ENCODE data around the gene RGS12. TPM values are rescaled to one million over a fixed set of nuclear protein-coding genes. Genes with fewer than 3 reads are reported as not detected.

RGS12 gene
- total RNA-seq, 5 donors from 2014 or later (not counting 1 experiment from before 2014, with no cell fraction given) = 6.4 to 15.3 (median 10.5) TPM

DNA sequence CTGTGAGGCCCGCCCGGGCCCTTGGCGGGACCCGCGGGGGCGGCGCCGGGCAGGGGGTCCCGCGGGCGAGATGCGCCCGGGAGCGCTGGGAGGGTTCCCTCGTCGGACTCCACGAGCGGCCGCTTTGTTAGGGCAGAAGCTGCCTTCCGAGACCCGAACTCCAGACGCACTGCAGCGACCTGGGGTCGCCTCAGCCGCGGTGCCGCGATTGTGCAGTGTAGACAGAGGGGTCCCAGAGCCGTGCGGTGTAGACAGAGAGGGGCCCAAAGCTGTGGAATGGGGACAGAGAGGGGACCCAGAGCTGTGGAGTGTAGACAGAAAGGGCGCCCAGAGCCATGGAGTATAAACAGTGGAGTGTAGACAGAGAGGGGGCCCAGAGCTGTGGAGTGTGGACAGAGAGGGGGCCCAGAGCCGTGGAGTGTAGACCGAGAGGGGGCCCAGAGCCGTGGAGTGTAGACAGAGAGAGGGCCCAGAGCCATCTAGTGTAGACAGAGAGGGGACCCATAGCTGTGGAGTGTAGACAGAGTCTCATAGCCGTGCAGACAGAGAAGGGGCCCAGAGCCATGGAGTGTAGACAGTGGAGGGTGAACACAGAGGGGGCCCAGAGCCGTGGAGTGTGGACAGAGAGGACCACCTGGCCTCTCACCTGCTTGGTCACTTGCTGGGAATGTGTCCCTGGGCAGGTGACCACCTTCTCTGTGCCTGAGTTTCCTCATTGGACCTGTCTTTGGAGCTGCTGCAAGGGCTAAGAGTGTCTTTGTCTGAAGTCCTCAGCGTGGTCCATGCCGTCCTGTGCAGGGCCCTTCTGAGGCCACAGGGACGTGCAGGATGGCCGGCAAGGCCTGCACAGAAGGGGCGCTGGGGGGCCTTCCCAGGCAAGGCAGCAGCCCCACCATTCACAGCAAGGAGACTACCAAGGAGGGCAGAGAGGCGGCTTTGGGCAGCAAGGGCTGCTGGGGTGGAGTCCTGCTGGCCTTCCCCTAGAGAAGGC, 875 bp downstream of the RGS12 start:
- ChIA-PET CTCF (no interaction called here), POLR2A (no interaction called here)
- WGBS (ENCODE audit: insufficient coverage) = 26% methylated on average over 40 of the region's 42 CpGs
- Mint-ChIP-seq H3K4me1 (peaks cover 12 to 43% (median 18%) of the 10 kb centered on the region in 3 donors), H3K36me3 (no peaks in the 10 kb centered on the region), H3K27ac (peak overlapping the region; percentile 58 to 73), H3K27me3 (peaks cover 7 to 9% of the 10 kb centered on the region in 2 donors), H3K4me3 (peak overlapping the region; percentile 69 to 77 (median 71)), H3K9me3 (peaks cover 0 to 9% (median 4%) of the 10 kb centered on the region in 3 donors)
- ATAC-seq (replicated peaks in 1 of 4) (peak in 2 of 4 experiments; percentile 1 to 2), DNase-seq (peak in 4 of 35 experiments; percentile 19 to 36 (median 28))
- H3K4me1 ChIP-seq (ENCODE audit: control insufficient read depth in 1 of 2, extremely low read depth in 1 of 2, insufficient read depth in 2 of 2, low read length in 2 of 2) = peaks cover 5 to 24% of the 10 kb centered on the region in 2 experiments
- peaks cover 0 to 23% of the 10 kb centered on the region in 2 experiments for H3K27me3 ChIP-seq (replicated peaks in 1 of 2; ENCODE audit: control insufficient read depth in 2 of 2, extremely low read depth in 1 of 2, insufficient read depth in 2 of 2, low read length in 1 of 2)
- H3K9me3 ChIP-seq = no peaks in the 10 kb centered on the region
- peak overlapping the region; percentile 42 to 72 for H3K4me3 ChIP-seq (ENCODE audit: control insufficient read depth in 1 of 2, extremely low read depth in 1 of 2, low read length in 1 of 2)
- no peak overlapping the region for H3K27ac ChIP-seq (ENCODE audit: low read length)
- no peaks in the 10 kb centered on the region for H3K36me3 ChIP-seq (ENCODE audit: control insufficient read depth in 2 of 2, extremely low read depth in 1 of 2, insufficient read depth in 1 of 2, low read length in 1 of 2)

DNA sequence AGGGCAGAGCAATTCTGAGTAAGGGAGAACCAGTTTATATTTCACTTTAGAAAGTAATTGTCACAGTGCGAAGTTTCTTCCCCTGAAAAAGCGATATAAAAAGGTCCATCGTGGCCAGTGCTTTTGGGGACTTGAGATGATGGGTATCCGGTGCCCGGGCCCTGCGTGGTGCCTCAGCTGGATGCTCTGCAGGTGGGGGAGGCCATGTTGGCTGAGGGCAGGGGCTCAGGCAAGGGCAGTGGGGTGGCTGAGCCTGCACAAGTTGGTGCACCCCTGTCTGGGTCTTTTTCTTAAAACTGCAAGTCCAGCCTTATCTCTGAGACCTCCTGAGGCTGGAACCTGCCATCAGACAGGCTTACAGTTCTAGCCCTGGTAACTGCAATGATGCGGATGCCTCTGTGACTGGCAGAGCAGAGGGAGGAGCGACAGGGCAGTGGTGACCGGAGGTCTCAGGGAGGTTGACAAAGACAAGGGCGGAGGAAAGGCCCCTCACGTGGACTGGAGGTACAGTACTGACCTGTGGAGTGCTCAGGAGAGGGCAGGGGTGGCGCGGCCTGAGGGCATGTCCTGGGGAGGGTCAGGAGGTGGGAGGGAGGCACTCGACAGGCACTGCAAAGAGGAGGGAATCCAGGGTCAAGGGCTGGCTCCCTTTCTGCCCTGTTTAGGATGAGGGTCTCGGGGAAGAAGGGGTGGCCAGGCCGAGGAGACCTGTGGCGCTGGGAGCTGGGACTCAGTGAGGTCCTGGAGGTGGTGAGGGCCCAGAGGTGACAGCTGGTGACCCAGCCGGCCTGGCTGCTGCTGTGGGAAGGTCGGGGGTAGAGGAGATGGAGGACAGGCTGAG, 1.8 kb downstream of the RGS12 start:
- peak overlapping the region; percentile 15 to 22 for H3K27ac Mint-ChIP-seq

DNA sequence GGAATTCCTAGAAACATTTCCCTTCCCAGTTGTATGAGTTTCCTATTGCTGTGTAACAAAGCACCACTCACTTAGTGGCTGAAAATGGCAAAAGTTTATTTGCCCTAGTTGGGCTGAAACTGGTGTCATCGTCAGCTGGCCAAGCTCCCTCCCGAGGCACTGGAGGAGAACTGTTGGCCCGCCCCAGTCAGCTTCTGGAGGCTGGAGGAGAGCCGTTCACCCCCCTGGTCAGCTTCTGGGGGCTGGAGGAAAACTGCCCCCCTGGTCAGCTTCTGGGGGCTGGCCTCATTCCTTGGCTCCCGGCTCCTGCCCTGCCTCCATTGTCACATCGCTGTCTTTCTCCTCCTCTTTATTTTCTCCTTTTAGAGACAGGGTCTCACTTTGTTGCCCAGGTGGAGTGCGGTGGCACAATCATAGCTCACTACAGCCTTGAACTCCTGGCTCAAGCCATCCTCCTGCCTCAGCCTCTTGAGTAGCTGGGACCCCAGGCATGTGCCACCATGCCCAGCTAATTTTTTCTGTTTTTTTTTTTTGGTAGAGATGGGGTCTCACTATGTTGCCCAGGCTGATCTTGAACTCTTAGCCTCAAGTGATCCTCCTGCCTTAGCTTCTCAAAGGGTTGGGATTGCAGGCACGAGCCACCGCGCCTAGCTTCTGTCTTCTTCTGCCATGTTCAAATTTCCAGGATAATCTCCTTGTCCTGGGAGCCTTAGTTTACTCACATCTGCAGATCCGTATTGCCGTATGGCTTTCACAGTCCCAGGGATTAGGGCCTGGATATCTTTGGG, 3.2 kb downstream of the RGS12 start:
- H3K27ac Mint-ChIP-seq = no peak overlapping the region
- peaks cover 0 to 10% of the 10 kb centered on the region in 2 experiments for H3K27me3 ChIP-seq (replicated peaks in 1 of 2; ENCODE audit: control insufficient read depth in 2 of 2, extremely low read depth in 1 of 2, insufficient read depth in 2 of 2, low read length in 1 of 2)
- ATAC-seq (replicated peaks in 1 of 4) (no peak), DNase-seq (peak in 1 of 35 experiments; percentile 9)
- H3K36me3 ChIP-seq (ENCODE audit: control insufficient read depth in 2 of 2, extremely low read depth in 1 of 2, insufficient read depth in 1 of 2, low read length in 1 of 2) = no peaks in the 10 kb centered on the region
- H3K9me3 ChIP-seq = no peaks in the 10 kb centered on the region
- CTCF ChIA-PET = interaction anchor here in 1 of 2 donors (0.6 to 0.7 kb wide), 2 partner anchors 33 to 215 kb away, joined by 3 to 5 read pairs; no protein-coding TSS in a partner anchor
- H3K4me3 Mint-ChIP-seq = no peak overlapping the region
- POLR2A ChIA-PET = interaction anchor here (0.6 to 0.7 kb wide), 2 partner anchors 28 to 1433 kb away, joined by 3 to 5 read pairs; no protein-coding TSS in a partner anchor
- H3K9me3 Mint-ChIP-seq = peaks cover 0 to 9% (median 4%) of the 10 kb centered on the region in 3 donors
- H3K4me3 ChIP-seq (ENCODE audit: control insufficient read depth in 1 of 2, extremely low read depth in 1 of 2, low read length in 1 of 2) = no peak overlapping the region
- 88% methylated on average over 9 of the region's 12 CpGs for WGBS (ENCODE audit: insufficient coverage)
- H3K4me1 ChIP-seq (ENCODE audit: control insufficient read depth in 1 of 2, extremely low read depth in 1 of 2, insufficient read depth in 2 of 2, low read length in 2 of 2) = peaks cover 12 to 38% of the 10 kb centered on the region in 2 experiments
- no peaks in the 10 kb centered on the region for H3K36me3 Mint-ChIP-seq
- H3K4me1 Mint-ChIP-seq = peaks cover 28 to 55% (median 28%) of the 10 kb centered on the region in 3 donors
- peaks cover 0 to 3% of the 10 kb centered on the region in 2 donors for H3K27me3 Mint-ChIP-seq
- no peak overlapping the region for H3K27ac ChIP-seq (ENCODE audit: low read length)

More for the DNA sequence above, 1.8 kb downstream of the RGS12 start:
- Histone ChIP-seq H3K4me3 (ENCODE audit: control insufficient read depth in 1 of 2, extremely low read depth in 1 of 2, low read length in 1 of 2) (peak overlapping the region in 1 of 2 donors; percentile 72), H3K4me1 (ENCODE audit: control insufficient read depth in 1 of 2, extremely low read depth in 1 of 2, insufficient read depth in 2 of 2, low read length in 2 of 2) (peaks cover 7 to 26% of the 10 kb centered on the region in 2 experiments), H3K36me3 (ENCODE audit: control insufficient read depth in 2 of 2, extremely low read depth in 1 of 2, insufficient read depth in 1 of 2, low read length in 1 of 2) (no peaks in the 10 kb centered on the region), H3K9me3 (no peaks in the 10 kb centered on the region), H3K27ac (ENCODE audit: low read length) (no peak overlapping the region), H3K27me3 (replicated peaks in 1 of 2; ENCODE audit: control insufficient read depth in 2 of 2, extremely low read depth in 1 of 2, insufficient read depth in 2 of 2, low read length in 1 of 2) (peaks cover 0 to 18% of the 10 kb centered on the region in 2 experiments)
- ATAC-seq (replicated peaks in 1 of 4) = no peak
- peak in 1 of 35 experiments; percentile 22 for DNase-seq
- Mint-ChIP-seq H3K4me1 (peaks cover 18 to 53% (median 23%) of the 10 kb centered on the region in 3 donors), H3K4me3 (peak overlapping the region; percentile 8 to 71 (median 29)), H3K36me3 (no peaks in the 10 kb centered on the region), H3K9me3 (peaks cover 0 to 9% (median 4%) of the 10 kb centered on the region in 3 donors), H3K27me3 (peaks cover 3 to 5% of the 10 kb centered on the region in 2 donors)
- WGBS (ENCODE audit: insufficient coverage) = 97% methylated on average over 19 of the region's 19 CpGs
- POLR2A ChIA-PET = no interaction called here
- CTCF ChIA-PET = no interaction called here

GRCh38 chr4:3296651-3297050, 3.8 kb downstream of the RGS12 start:
- H3K9me3 ChIP-seq = no peaks in the 10 kb centered on the region
- peaks cover 18 to 38% of the 10 kb centered on the region in 2 experiments for H3K4me1 ChIP-seq (ENCODE audit: control insufficient read depth in 1 of 2, extremely low read depth in 1 of 2, insufficient read depth in 2 of 2, low read length in 2 of 2)
- no peaks in the 10 kb centered on the region for H3K36me3 ChIP-seq (ENCODE audit: control insufficient read depth in 2 of 2, extremely low read depth in 1 of 2, insufficient read depth in 1 of 2, low read length in 1 of 2)
- Mint-ChIP-seq H3K9me3 (peaks cover 0 to 9% (median 4%) of the 10 kb centered on the region in 3 donors), H3K27ac (no peak overlapping the region), H3K36me3 (no peaks in the 10 kb centered on the region), H3K27me3 (peaks cover 0 to 1% of the 10 kb centered on the region in 2 donors), H3K4me1 (peaks cover 30 to 59% (median 32%) of the 10 kb centered on the region in 3 donors), H3K4me3 (no peak overlapping the region)
- 86% methylated on average over 4 of the region's 8 CpGs for WGBS (ENCODE audit: insufficient coverage)
- CTCF ChIA-PET = interaction anchor here in 1 of 2 donors (0.6 to 0.7 kb wide), 2 partner anchors 32 to 215 kb away, joined by 3 to 5 read pairs; no protein-coding TSS in a partner anchor
- peaks cover 0 to 4% of the 10 kb centered on the region in 2 experiments for H3K27me3 ChIP-seq (replicated peaks in 1 of 2; ENCODE audit: control insufficient read depth in 2 of 2, extremely low read depth in 1 of 2, insufficient read depth in 2 of 2, low read length in 1 of 2)
- no peak for ATAC-seq (replicated peaks in 1 of 4)
- peak in 1 of 35 experiments; percentile 2 for DNase-seq
- H3K4me3 ChIP-seq (ENCODE audit: control insufficient read depth in 1 of 2, extremely low read depth in 1 of 2, low read length in 1 of 2) = no peak overlapping the region
- no peak overlapping the region for H3K27ac ChIP-seq (ENCODE audit: low read length)
- POLR2A ChIA-PET = no interaction called here

GRCh38 chr4:3297066-3297859, 4.4 kb downstream of the RGS12 start:
- CTCF ChIA-PET = no interaction called here

More at GRCh38 chr4:3297066-3297859, 4.4 kb downstream of the RGS12 start:
- ATAC-seq (replicated peaks in 1 of 4) (no peak), DNase-seq (peak in 1 of 35 experiments; percentile 14)
- Mint-ChIP-seq H3K27me3 (no peaks in the 10 kb centered on the region), H3K9me3 (peaks cover 0 to 9% (median 4%) of the 10 kb centered on the region in 3 donors), H3K4me1 (peaks cover 32 to 61% (median 34%) of the 10 kb centered on the region in 3 donors), H3K27ac (no peak overlapping the region), H3K4me3 (no peak overlapping the region), H3K36me3 (no peaks in the 10 kb centered on the region)
- Histone ChIP-seq H3K36me3 (ENCODE audit: control insufficient read depth in 2 of 2, extremely low read depth in 1 of 2, insufficient read depth in 1 of 2, low read length in 1 of 2) (no peaks in the 10 kb centered on the region), H3K4me3 (ENCODE audit: control insufficient read depth in 1 of 2, extremely low read depth in 1 of 2, low read length in 1 of 2) (no peak overlapping the region), H3K27me3 (replicated peaks in 1 of 2; ENCODE audit: control insufficient read depth in 2 of 2, extremely low read depth in 1 of 2, insufficient read depth in 2 of 2, low read length in 1 of 2) (no peaks in the 10 kb centered on the region), H3K9me3 (no peaks in the 10 kb centered on the region), H3K4me1 (ENCODE audit: control insufficient read depth in 1 of 2, extremely low read depth in 1 of 2, insufficient read depth in 2 of 2, low read length in 2 of 2) (peaks cover 19 to 40% of the 10 kb centered on the region in 2 experiments), H3K27ac (ENCODE audit: low read length) (no peak overlapping the region)
- WGBS (ENCODE audit: insufficient coverage) = 96% methylated on average over 8 of the region's 13 CpGs
- POLR2A ChIA-PET = no interaction called here
